GM21381 (cell line): ENCODE results near the gene ZFYVE27.

ENCODE experiments used
- ATAC-seq: cut with Tn5 transposase; IDR thresholded peaks from one replicate; pipeline ENCODE4 v1.9.1; 2021; ENCODE audit warnings: mild to moderate bottlenecking, moderate library complexity; ENCODE audit not compliant: unreplicated experiment

ZFYVE27 gene

DNA sequence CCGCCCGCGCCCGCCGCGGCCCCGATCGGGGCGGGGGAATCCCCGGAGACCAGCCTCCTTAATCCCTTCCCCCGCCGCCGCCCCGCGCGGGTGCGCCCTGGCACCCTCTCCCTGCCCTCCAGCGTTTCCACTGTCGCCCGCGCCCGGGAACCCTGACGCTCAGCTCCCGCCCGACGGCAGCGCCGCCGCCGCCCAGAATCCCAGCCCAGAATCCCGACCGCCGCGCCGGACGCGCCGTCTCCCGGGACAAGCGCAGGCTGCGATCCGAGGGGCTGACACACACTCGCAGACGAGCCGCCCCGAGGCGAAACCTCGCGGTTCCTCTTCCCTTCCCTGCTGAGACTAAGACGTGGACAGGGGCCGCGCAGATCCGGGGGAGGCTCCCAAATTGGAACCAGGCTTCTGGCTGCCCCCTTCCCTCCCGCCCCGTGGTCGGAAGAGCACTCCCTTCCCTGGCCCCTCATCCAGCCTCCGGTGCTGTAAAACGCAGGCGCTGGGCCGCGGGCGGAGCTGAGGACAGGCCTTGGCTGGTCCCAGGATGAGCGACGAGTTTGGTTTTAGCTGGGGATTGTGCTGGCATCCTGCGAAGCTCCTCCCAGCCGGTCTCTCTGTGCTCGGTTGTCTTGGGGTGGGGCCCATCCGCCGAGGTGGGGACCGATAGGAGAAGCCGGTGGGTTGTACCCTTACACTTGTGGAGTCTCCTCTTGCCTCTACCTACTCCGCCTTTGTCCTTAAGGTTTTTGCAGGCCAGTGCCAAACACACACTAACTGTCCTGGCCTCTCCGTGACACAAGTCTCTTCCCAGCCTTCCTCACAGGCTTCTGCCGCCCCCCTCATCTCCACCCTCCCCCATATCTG is 22.3 kb upstream of the ZFYVE27 start:
- ATAC-seq = peak; percentile 34

DNA sequence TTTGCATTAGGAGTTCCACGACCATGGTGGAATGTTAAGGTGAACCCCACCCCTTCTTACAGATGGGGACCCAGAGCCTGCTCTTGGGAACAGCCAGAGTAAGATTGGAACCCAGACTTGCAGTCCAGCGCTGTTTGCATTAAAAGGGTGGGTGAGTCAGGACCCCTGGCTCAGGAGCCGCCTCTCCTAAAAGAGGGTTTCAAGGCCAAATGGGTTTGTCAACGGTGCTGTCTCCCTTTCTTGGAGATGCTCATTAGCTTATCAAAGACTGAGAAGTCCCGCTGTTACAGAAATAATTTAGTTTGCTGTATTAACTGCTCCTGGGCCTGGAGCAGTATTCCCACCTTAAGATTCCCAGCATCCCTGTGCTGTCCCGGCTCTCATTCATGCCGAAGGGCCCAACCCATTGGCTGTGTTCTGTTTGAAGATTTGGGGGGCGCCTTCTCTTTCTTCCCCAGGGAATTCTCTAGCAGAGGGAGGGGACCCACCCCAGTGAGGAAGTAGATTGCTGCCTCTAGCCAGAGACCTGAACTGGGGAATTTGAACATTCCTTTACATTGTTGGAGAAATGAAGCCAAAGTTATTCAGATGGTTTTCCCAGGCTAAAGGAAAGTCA is 21.6 kb upstream of the ZFYVE27 start:
- ATAC-seq = no peak

DNA sequence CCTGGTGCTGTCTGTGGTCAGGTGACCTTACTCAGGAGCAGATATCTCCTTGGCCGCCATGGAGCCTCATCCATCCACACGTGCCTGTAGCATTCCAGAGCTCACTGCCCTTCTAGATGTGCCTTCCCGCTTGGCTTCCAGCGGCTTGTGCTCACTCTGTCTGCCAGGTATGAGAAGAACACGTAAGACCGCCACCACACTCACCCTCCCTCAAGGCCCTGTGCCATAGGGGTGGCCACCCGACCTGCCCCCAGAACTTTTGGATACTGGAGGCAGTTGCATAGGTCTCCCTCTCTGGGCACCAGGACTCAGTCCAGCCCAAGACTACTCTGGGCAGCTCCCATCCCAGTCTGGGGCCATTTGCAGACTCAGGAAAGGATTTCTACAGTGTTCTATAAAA is 19.3 kb upstream of the ZFYVE27 start:
- ATAC-seq = no peak

DNA sequence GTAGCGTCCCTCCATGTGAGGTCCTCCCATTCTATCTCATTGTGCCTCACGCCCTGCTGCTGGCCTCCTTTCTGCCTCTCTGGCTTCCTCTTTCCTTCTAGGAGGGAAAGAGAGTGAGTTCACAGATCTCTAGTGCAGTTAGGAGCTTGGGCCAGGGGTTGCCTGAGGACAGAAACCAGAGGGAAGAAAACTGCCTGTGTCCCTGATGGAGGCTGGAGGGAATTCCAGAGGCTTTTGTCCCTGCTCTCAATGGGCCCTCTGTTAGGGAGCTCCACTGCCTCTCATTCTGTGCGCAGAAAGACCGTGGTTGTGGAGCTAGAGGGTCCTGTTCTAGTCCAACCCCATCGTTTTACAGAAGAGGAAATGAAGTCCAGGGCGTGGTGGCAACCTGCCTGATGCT is 18.8 kb upstream of the ZFYVE27 start:
- no peak for ATAC-seq

DNA sequence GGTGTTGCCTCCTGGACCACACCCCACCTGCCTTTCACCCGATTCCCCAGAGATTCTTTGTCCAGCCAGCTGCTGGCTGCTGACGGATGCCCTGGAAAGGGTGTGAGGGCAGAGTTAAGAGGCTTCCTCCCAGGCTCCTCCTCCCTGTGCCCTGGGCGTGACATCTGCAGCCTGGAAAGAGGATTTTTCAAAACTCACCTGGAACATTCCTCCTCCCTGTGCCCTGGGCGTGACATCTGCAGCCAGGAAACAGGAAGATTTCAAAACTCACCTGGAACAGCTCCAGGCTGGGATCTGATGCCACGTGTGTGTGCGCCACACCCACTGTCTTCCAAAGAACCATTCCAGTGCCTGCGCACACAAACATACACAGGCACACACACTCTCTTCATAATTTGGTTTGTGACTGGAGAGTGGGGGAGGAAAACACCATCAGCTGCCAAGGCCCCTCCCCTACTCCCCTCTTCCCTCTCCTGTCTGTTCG is 18.2 kb upstream of the ZFYVE27 start:
- ATAC-seq = no peak

DNA sequence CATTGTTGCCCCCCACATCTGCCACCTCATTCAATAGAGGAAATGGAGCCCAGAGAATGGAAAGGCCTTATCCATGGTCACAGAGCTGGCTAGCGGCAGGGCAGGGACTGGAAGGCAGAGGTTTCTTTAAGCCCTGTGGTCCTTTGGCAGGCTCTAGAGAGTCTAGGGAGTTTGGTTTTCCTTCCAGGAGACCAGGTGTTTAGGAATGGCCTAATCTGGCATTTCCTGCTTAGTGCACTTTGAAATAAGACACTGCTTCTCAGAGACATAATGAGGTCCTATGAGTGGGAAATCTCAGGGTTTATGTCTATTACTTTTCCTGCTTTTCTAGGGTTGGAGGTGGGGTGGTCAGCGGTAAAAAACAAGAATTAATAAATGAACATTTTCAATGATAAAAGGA is 17.3 kb upstream of the ZFYVE27 start:
- ATAC-seq = no peak

DNA sequence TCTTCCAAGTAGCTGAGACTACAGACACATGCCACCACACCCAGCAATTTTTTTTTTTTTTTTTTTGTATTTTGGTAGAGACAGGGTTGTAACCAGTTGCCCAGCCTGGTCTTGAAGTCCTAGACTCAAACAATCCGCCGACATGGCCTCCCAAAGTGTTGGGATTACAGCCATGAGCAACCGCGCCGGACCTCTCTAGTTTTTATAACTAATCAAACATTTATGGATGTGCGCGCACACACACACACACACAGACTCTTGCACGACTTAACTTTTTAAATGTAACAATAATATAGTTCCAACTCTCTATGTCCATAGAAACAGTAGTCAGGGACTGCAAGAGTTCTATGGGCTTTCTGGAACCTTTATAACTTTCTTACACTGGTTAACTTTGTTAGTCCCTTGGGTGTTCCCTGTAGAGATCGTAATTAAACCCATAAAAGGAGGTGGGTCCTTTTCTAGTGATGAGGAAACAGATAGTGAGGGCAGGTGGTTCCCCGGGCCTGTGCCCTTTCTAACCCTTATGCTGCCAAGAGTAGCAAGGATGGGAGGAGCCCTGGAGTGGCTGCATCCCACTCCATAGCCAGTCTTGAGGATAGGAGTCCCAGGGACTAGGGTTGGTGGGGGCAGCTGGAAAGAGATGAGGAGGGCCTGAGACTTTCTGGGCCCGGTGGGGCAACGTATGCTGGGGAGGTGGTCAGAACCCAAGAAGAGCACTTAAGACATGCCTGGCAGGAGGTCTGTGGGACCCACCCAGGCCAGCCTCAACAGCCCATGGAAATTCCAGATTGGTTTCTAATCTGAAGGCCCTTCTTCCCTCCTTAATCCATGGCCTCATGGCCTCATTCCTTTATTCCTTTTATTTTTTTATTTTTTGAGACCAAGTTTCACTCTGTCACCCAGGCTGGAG is 14.8 kb upstream of the ZFYVE27 start:
- no peak for ATAC-seq

DNA sequence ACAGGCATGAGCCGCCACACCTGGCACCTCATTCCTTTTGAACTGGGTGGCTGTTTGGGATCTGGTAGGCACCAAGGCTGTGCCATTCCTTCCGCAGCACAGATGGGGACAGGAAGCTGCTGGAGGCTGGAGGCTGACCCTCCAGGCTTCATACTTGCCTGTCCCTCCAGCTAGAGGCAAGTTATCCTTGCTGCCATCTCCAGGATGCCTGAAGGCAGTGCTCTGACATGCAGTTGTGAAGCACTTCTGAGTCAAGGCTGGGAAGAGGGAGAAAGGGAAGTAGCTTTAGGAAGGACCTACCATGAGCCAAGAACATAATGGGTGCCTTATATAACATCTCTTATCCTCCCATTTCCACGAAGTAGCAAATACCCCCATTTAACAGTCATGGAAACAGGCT is 13.9 kb upstream of the ZFYVE27 start:
- no peak for ATAC-seq

DNA sequence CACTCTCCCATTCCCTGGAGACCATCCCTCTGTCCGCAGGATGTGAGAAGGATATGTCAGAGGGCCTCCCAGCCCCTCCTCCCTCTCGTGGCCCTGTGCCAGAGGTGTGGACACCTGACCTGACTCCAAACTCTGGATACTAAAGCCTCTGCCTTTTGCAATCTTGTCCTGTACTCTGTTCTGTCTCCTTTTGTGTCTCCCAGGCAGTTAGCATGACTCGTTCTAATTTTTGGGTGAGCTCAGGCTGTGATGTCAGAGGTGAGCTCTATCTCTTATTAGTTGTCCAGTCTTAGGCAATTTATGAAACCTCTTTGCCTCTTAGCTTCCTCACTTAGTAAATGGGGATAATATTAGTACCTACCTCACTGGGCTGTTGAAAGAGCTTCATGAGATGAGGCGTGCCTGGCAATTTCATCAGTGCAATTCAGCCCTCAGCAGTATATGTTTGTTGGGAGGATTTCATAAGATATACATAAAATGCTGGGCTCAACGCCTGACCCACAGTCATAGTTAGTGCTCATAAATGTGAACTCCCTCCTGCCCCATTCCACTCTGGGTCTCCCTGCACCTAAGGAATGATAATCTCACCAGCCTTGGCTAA is 12.5 kb upstream of the ZFYVE27 start:
- no peak for ATAC-seq

DNA sequence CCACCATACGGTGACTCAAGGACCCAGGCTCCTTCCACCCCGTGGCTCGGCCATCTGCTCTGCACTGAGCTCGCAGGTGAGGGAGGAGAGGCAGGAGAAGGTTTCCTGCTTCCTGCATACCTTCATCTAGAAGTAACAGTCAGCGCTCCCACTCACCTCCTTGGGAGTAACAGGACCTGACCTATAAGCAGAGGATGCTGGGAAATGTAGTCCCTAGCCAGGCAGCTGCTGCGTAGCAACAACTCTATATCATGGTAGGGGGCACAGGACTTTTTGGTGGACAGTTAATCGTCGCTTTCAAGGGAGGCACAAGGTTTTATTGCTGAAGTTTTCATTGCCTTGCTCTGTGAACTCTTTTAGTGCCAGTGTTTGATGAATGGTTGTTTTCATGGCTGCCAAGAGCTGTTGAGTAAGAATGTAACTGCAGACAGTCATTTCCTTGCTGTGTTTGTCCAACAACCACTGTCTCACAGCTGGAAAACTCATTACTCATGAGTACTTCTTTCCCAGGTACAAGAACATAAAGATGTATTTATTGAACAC is 10.2 kb upstream of the ZFYVE27 start:
- ATAC-seq = no peak

DNA sequence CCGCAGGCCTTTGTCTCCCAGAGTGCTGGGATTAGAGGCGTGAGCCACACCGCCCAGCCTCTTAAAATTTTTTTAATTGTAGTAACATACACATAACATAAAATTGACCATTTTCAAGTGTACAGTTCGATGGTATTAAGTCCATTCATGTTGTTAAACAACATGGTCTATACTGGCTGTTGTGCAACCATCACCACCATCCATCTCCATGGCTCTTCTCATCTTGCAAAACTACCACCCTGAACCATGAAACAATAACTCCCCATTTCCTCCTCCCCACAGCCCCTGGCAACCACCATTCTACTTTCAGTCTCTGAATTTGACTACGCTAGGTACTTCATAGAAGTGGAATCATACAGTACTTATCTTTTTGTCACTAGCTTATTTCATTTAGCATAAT is 7.9 kb upstream of the ZFYVE27 start:
- ATAC-seq = no peak

DNA sequence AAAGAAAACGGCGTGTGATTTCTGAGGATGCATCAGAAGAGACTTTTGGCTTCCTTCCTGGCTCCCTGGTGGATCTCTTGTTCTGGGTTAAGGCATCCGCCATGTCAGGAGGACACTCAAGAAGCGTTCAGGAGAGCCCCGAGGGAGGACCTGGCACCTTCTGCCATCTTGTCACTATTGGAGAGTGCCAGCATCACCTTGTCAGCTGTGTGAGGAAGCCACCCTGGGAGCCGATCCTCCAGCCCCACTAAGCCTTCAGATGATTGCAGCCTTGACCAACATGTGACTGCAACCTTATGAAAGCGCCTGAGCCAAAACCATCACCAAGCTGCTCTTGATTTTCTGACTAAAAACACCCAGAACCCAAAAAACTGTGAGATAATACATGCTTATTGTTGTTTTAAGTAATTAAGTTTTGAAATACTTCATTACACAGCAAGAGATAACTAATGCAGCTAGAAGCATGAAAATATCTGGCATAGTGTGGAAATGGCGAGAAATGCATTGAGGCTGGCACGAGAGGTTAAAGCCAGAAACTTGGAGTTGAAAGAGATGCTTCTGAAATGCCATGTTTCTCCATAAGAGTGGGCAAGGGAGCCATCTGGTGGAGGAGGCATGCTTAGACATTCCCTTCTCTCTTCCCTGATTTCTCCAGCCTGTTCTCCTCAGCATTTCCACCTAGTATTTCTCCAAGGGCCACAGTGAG is 5.4 kb upstream of the ZFYVE27 start:
- no peak for ATAC-seq

DNA sequence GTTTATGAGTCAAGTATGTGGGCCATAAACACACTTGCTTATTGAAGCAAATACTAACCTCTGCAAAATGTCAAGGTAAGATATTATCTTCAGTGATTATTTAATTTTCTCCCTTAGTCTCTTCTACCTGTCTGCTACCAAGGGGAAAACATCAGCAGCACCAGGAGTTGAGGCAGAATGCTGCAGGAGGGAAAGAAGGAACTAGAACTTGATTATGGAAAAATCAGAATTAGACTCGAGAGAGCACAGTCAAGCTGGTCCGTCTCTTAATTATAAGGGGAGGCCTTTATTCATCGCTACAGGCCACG is 4.9 kb upstream of the ZFYVE27 start:
- no peak for ATAC-seq

DNA sequence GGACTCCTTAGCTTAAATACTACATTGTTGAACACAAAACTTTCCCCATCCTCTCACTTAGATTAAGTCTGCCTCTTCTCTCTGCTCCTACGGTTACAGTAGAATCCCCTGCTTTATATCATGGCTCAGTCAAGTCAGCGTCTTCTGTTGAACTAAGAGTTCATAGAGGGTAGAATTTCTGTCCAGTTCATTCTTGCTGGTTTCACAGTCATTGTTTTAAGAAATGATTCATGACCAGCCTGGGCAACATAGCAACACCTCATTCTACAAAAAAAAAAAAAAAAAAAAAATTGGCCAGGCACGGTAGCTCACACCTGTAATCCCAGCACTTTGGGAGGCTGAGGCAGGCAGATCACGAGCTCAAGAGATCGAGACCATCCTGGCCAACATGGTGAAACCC is 3.7 kb upstream of the ZFYVE27 start:
- ATAC-seq = no peak

DNA sequence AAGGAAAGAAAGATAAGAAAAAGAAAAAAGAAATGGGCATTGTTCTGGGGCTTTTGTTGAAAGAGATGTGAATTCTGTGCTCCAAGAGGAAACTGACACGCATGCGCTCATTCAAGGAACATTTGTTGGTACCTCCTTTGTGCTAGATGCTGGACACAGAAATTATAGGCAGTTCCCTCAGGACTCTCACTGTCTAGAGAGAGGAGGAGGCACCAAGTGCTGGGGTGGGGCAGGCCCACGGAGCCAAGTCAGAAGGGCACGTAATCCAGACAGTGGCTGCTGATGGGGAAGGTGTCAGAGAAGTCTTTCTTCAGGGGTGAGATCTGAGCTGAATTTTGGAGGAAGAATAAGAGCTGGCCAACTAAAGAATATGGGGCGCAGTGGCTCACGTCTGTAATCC is 2.9 kb upstream of the ZFYVE27 start:
- ATAC-seq = no peak

DNA sequence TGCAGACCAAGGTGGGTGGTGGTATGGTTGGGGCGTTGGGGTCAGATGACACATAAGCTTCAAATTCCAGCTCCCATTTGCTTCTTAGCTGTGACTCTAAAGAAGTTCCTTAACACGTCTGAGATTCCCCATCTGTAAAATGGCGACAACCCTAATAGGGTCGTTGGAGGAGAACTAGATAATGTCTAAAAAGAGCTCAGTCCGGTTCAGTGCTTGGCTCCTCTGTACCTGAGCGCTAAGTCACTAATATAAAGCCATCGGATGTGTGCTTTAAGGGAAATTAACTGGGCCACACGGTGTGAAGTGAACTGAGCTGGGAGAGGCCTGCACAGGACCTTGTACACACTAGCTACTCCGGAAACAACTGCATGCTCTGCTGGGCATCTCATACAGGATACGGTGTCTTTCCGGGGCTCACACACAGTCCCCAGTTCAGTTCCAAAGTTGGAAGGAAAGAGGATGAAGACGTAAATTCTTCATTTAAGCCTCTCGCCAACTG is 476 bp upstream of the ZFYVE27 start:
- ATAC-seq = peak; percentile 3

DNA sequence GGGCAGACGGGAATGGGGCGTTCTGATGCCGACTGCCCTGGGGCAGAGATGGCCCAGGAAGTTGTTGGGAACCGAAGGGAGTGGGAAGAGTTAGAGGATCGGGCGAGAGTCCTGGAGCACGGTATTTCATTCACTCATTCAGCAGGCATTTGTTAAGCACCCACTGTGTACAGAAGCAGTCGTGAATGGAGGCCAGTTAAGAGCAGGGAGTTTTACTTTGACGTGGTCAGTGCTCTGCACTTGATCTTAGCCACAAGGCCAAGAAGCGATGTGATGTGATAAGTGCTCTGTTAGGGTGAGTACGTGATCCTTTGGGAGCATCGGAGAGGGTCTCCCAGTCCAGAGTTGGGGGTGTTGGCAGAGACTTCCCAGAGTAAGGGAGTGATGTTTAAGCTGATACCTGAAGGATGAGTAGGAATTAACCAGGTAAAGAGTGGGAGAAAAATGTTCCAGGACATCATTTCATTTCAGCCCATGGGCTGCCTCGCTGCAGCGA is 890 bp downstream of the ZFYVE27 start:
- ATAC-seq = peak; percentile 14

DNA sequence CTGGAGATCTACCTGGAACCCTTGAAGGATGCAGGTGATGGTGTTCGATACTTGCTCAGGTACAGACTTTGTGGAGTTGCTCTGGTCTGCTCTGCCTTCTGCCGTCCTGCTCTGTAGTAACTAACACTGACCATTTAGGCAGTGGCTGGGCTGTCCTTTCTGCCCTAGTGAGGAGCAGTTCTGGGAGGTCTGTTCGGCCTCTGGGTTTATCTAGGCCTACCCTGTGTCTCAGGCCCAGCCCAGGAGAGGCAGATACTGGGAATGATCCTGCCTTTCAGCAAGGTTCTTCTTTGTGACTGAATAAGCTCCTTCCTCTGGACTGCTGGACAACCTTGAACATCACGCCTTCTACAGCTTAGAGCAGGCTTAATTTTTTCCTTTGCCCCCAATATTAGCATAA is 1.7 kb downstream of the ZFYVE27 start:
- ATAC-seq = no peak

DNA sequence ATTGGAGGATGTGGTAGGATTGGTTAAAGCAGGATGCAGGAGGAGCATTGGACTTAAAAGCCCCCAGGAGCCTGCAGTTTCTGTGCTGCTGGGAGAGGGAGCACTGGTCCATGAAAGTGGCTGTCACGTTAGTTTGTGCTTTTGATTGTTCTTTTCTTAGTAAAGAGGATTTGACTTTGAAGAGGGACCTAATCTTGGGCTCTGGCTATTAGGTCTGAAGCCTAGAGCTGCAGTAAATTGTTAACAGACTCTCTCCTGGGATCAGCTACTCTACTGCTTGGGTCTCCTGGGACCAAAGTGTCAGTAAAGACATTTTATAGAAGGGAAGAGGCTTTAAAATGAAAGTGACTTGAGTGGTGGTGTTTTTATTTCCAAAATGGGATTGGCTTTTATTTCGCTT is 3.7 kb downstream of the ZFYVE27 start:
- ATAC-seq = no peak
